Measurements from ENCODE around the gene RAI1.
A peak's percentile ranks its signal among the peaks of the same experiment; 100 is the strongest.

Gene RAI1

DNA sequence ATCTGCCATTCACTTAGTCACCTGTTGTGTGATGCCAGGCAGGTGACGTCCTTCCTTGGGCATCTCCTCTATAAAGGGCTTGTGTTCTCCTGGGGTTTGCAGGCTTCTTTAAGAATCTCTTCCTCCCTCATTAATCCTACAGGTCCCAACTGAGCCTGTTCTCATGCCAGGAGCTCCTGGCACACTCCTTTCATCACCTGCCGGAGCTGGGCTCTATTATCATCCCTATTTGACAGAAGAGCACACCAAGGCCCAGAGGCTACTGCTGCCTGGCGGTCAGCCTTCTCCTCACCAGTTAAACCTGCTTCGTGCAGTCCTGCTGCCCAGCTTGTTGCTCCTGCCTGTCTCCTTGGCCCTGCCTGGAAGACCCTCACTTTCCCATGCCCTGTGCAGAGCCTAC is 51.2 kb downstream of the RAI1 start:
- Mint-ChIP-seq H3K36me3 (no peaks in the 10 kb centered on the region), H3K4me1 (ENCODE audit: low read depth) (peaks cover 26% of the 10 kb centered on the region), H3K9me3 (ENCODE audit: low read depth) (no peaks in the 10 kb centered on the region), H3K27me3 (no peaks in the 10 kb centered on the region), H3K27ac (no peak overlapping the region), H3K4me3 (no peak overlapping the region)

DNA sequence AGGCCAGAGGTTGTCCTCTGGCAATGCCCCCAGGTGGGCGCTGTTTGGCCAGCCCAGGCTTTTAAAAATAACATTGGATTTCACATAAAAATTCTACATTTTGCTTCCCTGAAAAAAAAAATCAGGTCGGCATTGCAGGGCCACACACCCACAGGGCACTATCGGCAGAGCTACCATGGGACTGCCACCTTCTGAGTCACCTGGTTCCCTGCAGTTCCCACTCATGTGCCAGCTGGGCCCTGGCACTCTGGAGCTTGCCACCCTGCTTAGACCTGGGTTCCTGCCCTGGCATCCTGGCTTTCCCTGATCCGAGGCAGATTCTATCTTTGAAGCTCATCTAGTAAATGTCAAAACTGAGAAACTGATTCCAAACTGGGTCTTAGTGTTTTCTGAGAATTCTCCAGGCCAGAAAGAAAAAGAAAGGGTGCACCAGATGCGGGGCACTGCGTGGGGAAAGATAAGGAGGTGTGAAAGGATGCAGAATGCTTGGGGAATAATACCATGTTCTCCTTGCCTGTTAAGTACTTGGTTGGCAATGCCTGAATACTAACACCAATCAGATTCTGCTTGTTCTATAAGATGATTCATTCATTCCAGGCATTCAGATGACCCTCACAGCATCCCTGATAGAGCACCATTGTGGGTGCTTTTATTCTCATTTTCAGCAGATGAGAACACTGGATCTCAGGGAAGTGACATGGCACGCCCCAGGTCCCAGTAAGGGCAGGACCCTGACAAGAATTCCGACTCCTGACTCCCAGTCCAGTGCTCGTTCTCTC is 51.8 kb downstream of the RAI1 start:
- no peak overlapping the region for H3K27ac Mint-ChIP-seq

DNA sequence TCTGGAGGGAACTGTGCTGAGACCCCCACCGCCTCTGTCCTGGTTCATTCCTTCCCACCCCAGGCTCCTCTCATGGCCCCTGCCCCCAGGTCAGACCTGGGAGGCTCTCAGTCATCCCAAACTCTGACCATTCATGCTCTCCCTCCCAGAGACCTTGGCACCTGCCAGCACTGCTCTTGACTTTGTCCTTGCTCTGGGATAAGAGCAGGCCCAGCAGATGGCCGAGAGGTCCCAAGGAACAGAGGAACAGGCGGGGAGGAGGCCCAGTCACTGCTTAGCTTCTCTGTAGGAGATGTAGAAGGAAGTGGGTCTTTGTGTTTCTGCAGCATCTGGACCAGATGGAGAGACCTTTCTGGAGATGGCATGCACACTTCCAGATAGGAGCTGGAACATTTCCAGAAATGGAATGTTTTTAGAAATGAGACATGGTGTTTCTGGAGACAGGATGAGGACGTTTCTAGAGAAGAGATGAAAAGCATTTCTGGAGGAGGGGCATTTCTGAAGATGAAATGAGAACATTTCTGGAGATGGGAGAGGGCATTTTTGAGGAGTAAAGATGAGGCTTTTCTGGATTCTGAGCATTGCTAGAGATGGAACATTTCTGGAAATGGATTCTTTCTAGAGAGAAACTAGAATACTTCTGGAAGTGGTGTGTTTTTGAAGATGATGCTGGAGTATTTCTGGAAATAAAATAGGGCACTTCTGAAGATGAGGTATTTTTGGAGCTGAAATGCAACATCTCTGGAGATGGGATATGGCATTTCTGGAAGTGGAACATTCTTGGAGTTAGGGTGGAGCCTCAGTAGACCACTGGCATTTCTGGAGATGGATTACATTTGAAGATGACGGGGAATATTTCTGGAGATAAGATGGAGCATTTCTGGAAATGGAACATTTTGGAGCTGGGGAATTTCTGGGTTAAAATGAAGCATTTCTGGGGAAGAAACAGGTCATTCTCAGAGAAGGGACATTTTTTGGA is 55.2 kb downstream of the RAI1 start:
- H3K27ac Mint-ChIP-seq: peak overlapping the region; percentile 19
- H3K4me3 Mint-ChIP-seq: peak overlapping the region; percentile 33
- H3K4me1 Mint-ChIP-seq (ENCODE audit: low read depth): peaks cover 42% of the 10 kb centered on the region
- H3K27me3 Mint-ChIP-seq: no peaks in the 10 kb centered on the region
- H3K36me3 Mint-ChIP-seq: no peaks in the 10 kb centered on the region
- H3K9me3 Mint-ChIP-seq (ENCODE audit: low read depth): no peaks in the 10 kb centered on the region

More for the DNA sequence above, 51.8 kb downstream of the RAI1 start:
- Mint-ChIP-seq H3K9me3 (ENCODE audit: low read depth) (no peaks in the 10 kb centered on the region), H3K4me3 (no peak overlapping the region), H3K27me3 (no peaks in the 10 kb centered on the region), H3K36me3 (no peaks in the 10 kb centered on the region), H3K4me1 (ENCODE audit: low read depth) (peaks cover 31% of the 10 kb centered on the region)

DNA sequence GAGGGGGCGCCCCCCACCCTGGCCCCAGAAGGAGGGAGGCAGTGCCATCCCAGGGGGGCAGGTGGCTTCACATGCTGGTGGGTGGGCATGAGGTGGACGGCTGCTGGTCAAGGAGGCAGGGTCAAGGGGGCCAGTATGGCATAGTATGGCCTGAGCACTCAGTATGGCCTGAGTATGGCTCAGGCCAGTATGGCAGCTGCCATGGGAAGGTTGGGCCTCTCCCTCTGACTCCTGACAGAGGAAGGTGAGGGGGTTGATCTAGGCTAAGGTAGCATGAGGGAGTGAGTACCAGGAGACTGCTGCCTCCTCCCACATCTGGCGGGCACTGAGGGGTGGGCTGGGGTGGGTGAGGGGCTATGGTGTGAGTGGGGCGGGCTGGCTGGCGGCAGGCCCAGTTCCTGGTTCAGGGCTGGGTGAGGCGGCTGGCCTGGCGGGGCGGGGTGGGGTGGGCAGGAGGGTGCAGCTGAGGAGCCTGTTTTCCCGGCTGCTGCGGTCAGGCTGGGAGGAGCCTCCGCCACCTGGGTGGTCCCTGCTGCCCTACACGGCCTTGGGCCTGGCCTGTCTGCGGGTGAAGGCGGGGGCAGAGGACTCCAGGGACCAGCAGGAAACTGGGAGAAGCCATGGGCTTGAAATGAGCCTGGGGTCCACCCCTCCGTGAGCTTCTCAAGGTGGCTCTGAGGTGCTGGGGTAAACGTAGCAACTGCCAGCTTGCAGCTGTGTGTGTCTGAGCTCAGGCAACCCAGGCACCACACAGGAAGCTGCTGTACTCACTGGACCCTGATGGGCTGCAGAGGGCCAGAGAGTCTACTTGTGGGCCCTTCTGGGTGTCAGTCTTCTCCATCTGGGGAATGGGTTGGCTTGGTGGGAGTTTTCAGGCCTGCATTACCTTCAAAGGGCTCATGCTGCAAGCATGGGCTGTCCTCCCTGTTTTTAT is 57.0 kb downstream of the RAI1 start:
- Mint-ChIP-seq H3K36me3 (no peaks in the 10 kb centered on the region), H3K4me3 (no peak overlapping the region), H3K4me1 (ENCODE audit: low read depth) (peaks cover 44% of the 10 kb centered on the region), H3K9me3 (ENCODE audit: low read depth) (no peaks in the 10 kb centered on the region), H3K27ac (peak overlapping the region; percentile 84), H3K27me3 (no peaks in the 10 kb centered on the region)

DNA sequence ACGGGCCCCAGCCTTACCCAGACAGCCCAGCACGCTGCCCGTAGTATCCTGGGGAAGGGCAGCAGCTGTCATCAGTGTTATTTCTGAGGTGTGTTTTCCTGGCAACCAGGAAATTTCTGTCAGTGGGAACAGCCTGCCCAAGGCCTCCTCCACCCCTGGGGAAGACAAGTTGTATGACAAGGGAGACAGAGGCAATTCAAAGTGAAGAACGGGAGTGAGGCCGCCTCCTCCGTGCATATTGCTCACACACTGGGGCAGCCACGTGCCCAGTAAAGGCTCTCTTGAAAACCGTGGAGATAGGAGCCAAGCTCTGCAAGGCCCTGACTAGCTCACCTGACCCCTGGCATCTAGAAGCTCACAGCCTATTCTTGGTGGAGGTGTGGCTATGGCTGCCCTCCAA is 57.6 kb downstream of the RAI1 start:
- Mint-ChIP-seq H3K4me3 (peak overlapping the region; percentile 42), H3K4me1 (ENCODE audit: low read depth) (peaks cover 43% of the 10 kb centered on the region), H3K27ac (peak overlapping the region; percentile 84), H3K9me3 (ENCODE audit: low read depth) (no peaks in the 10 kb centered on the region), H3K36me3 (no peaks in the 10 kb centered on the region), H3K27me3 (no peaks in the 10 kb centered on the region)

DNA sequence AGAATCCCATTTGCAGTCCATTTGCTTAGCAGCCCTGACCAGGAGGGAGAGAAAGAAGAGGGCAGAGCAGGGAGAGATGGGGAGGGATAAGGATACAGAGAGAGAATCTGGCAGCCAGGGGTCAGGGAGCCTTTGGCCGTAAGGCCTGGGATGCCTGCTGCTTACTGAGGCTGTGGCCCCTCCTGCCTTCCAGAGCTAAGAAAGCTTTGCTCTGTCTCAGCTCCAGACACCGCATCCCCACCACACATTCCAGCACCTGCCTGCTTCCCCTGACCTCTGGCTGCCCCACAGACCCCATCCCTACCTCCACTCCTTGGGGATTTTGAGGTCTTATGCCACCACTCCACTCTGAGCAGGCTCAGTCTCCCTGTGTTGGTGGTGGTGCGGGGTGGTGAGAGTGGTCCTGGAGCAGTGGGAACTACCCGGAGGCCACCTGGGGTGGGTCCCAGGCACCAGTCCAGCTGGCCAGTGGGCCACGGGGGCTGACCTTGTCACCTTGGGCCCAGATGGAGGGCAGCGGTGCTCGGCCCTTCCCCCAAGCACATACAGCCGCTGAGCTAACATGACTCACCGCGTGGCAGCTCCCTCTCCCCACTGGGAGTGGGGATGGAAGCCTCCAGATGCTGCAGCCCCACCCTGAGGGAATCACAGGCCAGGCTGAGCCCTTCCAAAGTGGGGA is 58.3 kb downstream of the RAI1 start:
- Mint-ChIP-seq H3K9me3 (ENCODE audit: low read depth) (no peaks in the 10 kb centered on the region), H3K27ac (peak overlapping the region; percentile 84), H3K27me3 (no peaks in the 10 kb centered on the region), H3K36me3 (no peaks in the 10 kb centered on the region), H3K4me1 (ENCODE audit: low read depth) (peaks cover 42% of the 10 kb centered on the region), H3K4me3 (peak overlapping the region; percentile 42)

DNA sequence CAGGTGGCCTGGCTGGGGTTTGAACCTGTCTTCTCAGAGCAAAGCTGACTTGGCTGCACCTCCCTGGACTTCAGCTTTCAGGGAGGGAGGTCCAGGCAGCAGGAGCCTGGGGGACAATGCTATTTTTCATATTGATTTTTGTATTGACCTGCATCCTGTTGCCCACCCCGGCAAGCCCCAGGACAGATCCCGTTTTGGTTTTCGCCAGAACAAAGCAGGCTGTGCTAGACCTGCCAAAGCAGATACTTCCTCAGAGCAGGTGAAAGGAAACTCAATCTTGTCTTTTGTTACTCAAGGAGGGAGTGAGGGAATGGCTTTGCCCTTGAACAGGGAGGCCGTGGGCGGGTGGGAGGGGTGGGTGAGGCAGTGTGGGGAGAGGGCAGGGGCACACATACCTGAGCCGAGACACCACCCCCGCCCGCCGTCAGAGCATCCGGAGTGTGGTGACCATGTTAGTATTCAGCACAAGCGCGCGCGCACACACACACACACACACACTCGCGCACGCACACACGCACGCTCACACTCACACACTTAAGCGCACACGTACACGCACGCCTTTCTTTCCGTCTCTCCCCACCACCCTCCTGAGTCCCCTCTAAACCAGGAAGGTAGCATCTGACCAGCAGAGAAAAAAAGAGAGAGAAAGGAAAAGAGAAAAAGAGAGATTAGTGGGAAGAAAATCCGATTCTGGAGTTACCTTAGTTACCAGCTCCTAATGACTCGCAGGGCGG is 59.5 kb downstream of the RAI1 start:
- Mint-ChIP-seq H3K27me3 (no peaks in the 10 kb centered on the region), H3K9me3 (ENCODE audit: low read depth) (no peaks in the 10 kb centered on the region), H3K36me3 (no peaks in the 10 kb centered on the region), H3K27ac (peak overlapping the region; percentile 75), H3K4me3 (peak overlapping the region; percentile 51), H3K4me1 (ENCODE audit: low read depth) (peaks cover 42% of the 10 kb centered on the region)

DNA sequence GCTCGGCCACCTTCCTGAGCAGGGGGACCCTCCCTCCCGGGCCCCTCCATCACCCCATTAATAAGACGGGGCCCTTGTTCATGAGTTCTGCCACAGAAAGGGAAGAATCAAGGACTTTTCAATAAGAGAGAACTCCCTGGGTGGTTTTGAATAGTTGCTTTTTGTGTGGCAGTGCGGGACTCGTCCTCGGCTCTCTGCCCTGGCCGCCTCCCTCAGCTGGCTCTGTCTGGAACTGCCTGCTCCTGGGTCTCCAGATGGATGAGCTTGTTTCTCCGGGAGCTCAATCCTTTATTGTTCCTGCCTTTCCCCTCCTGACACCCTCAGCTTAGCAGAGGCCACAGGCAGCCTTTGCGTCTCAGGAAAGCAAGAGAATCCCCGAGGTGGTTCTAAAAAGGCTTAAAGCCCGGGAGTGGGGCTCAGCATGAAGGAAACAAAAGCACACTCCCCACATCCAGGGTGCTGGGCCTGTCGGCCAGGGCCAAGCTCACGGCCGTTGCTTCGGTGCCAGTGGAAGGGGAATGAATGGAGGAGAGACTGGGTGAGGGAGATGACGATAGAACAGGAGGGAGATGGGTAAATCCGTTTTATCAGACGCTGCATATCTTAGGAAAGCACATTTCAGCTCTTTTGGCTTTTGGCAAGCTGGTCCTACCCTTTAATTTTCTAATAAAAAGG is 60.2 kb downstream of the RAI1 start:
- H3K9me3 Mint-ChIP-seq (ENCODE audit: low read depth): no peaks in the 10 kb centered on the region
- no peaks in the 10 kb centered on the region for H3K27me3 Mint-ChIP-seq
- peaks cover 35% of the 10 kb centered on the region for H3K4me1 Mint-ChIP-seq (ENCODE audit: low read depth)
- peak overlapping the region; percentile 40 for H3K4me3 Mint-ChIP-seq
- H3K27ac Mint-ChIP-seq: no peak overlapping the region
- no peaks in the 10 kb centered on the region for H3K36me3 Mint-ChIP-seq

DNA sequence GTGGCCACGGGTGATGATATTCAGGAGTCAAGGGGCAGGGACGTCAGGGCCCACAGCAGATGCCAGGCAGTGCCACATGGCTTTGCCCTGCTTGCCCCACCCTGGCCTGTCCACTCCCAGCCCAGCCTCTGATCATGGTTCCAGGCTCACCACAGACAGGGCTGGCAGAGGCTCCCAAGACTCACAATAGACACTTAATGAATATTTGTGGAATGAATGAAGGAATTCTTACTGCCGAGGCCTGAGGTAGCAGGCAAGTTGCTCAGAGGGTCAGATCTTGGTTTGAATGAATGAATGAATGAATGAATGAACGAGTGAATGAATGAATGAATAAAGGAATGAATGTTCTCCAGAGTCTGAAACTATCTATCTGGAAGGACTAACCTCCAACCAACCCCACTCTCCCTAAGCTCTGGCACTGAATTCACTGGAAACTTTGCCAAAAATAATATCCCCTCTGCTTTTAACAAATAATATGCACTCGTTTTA is 60.9 kb downstream of the RAI1 start:
- H3K9me3 Mint-ChIP-seq (ENCODE audit: low read depth): no peaks in the 10 kb centered on the region
- no peaks in the 10 kb centered on the region for H3K27me3 Mint-ChIP-seq
- H3K27ac Mint-ChIP-seq: no peak overlapping the region
- no peak overlapping the region for H3K4me3 Mint-ChIP-seq
- no peaks in the 10 kb centered on the region for H3K36me3 Mint-ChIP-seq
- peaks cover 29% of the 10 kb centered on the region for H3K4me1 Mint-ChIP-seq (ENCODE audit: low read depth)

DNA sequence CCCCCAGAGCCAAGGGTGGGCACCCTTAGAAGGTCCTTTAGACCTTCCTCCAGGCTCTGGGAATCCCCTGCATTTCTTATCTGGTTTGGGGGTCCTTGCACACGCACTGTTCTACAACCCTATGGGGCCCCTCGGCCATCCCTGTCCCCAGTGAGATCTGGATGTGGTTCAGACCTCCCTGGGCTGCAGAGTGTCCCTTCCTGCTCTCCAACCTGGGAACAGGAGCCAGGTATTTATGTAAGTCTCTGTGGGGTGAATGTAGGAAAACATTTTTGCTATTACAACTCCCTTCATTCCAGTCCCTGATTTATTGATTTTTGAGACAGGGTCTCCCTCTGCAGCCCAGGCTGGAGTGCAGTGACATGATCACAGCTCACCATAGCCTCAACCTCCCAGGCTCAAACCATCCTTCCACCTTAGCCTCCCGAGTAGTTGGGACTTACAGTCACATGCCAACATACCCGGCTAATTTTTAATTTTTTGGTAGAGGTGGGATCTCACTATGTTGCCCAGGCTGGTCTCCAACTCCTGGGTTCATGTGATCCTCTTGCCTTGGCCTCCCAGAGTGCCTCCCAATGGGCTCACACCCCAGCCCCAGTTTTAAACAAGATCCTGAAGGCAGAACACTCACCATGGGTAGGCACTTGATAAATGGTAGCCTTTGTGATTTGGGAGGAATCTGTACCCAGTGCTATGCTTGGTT is 61.6 kb downstream of the RAI1 start:
- H3K9me3 Mint-ChIP-seq (ENCODE audit: low read depth): no peaks in the 10 kb centered on the region
- no peaks in the 10 kb centered on the region for H3K27me3 Mint-ChIP-seq
- H3K4me1 Mint-ChIP-seq (ENCODE audit: low read depth): peaks cover 26% of the 10 kb centered on the region
- no peak overlapping the region for H3K27ac Mint-ChIP-seq
- H3K4me3 Mint-ChIP-seq: no peak overlapping the region
- H3K36me3 Mint-ChIP-seq: no peaks in the 10 kb centered on the region

DNA sequence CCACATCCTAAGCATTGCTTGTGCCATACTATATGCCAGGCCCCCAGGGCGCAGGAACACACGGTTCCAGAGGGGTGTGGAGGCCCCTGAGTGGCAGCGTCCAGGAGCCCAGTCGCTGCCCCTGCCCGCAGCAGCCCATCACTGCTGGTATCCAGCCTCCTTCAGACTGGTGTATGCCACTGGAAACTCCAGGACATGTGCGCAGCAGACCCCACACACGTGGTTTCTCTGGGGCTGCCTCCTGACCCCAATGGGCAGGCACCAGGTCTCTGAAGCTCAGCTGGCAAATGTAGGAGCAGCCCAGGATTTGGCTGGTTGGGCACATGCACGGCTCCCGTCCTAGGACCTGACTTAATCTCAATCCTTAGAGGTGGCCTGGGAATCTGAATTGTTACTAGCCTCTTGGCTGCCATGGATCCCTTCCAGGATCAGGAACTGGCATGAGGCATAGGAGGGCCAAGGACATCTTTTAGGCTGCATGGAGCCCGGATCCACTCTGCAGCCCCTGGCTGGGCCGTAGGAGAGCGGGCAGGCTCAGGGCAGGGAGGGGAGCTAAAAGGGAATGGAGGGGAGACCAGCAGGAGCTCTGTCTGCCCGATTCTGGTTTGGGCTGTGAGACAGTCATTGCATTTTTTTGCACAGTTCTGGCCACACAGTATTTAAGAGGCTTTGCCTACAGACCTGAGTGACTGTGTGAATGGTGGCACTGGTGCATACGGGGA is 62.3 kb downstream of the RAI1 start:
- Mint-ChIP-seq H3K27me3 (no peaks in the 10 kb centered on the region), H3K36me3 (no peaks in the 10 kb centered on the region), H3K9me3 (ENCODE audit: low read depth) (no peaks in the 10 kb centered on the region), H3K27ac (no peak overlapping the region), H3K4me1 (ENCODE audit: low read depth) (peaks cover 28% of the 10 kb centered on the region), H3K4me3 (no peak overlapping the region)

DNA sequence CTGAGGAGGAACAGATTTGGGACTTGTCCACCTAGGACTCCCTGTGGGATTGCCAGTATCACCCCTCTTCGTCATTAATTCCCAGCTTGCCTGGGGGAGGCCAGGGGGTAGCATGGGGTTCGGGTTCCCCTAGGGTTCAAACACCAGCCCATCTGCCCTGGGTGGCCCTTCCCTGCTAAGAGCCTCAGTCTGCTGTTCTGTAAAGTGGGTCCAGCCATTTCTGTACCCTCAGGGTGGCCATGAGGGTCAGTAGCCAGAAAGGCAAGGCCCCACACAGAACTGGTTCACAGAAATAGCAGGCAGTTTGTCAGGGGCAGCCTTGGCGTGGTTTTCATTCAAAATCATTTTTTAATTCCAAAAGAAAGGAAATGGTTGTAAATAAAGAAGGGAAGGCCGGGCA is 62.9 kb downstream of the RAI1 start:
- H3K27ac Mint-ChIP-seq: no peak overlapping the region
- peaks cover 26% of the 10 kb centered on the region for H3K4me1 Mint-ChIP-seq (ENCODE audit: low read depth)
- no peaks in the 10 kb centered on the region for H3K27me3 Mint-ChIP-seq
- no peaks in the 10 kb centered on the region for H3K9me3 Mint-ChIP-seq (ENCODE audit: low read depth)
- H3K36me3 Mint-ChIP-seq: no peaks in the 10 kb centered on the region
- no peak overlapping the region for H3K4me3 Mint-ChIP-seq

All from activated naive CD8-positive, alpha-beta T cell (primary cell).